DMS79 treated with DMSO at 0.1 percent for 48 hours (cell line): ENCODE measurements around the gene RNPEPL1.
"Not testable (repeated sequence)": the region's sequence is repeated elsewhere in the genome, so short reads cannot be mapped to it uniquely, and the experiment has no call there.

Source experiments
- DNase-seq: peaks from one replicate; lab custom pipeline; 2025; lab: John Stamatoyannopoulos, UW

RNPEPL1 gene

GRCh38 chr2:240539101-240539500, 29.2 kb upstream of the RNPEPL1 start:
- DNase-seq = not testable (repeated sequence)

- no peak for DNase-seq
Observed at GRCh38 chr2:240539906-240540305, 28.4 kb upstream of the RNPEPL1 start.

- DNase-seq = no peak
Observed at GRCh38 chr2:240551288-240551687, 17.0 kb upstream of the RNPEPL1 start.

- no peak for DNase-seq
Observed at GRCh38 chr2:240551811-240552210, 16.5 kb upstream of the RNPEPL1 start.

GRCh38 chr2:240553956-240554480, 14.3 kb upstream of the RNPEPL1 start:
- DNase-seq = no peak

- no peak for DNase-seq
Observed at GRCh38 chr2:240554767-240555493, 13.4 kb upstream of the RNPEPL1 start.

- no peak for DNase-seq
Observed at GRCh38 chr2:240555541-240556250, 12.6 kb upstream of the RNPEPL1 start.

- DNase-seq = no peak
Observed at GRCh38 chr2:240556553-240557100, 11.7 kb upstream of the RNPEPL1 start.

- no peak for DNase-seq
Observed at GRCh38 chr2:240557101-240557751, 11.1 kb upstream of the RNPEPL1 start.

- DNase-seq = no peak
Observed at GRCh38 chr2:240557808-240558207, 10.5 kb upstream of the RNPEPL1 start, which contains the start of gene ANKMY1. ANKMY1 (minus strand) TSS chr2:240557988; CDS start chr2:240557335, 653 bp downstream.

GRCh38 chr2:240558236-240558761, 10.0 kb upstream of the RNPEPL1 start:
- no peak for DNase-seq

GRCh38 chr2:240559286-240559685, 9.0 kb upstream of the RNPEPL1 start:
- DNase-seq = no peak

GRCh38 chr2:240560084-240560479, 8.2 kb upstream of the RNPEPL1 start, which contains the start of gene DUSP28:
DUSP28 (plus strand) TSS chr2:240560357; CDS start chr2:240560685, 328 bp downstream.
- peak; percentile 66 for DNase-seq

- DNase-seq = peak; percentile 96
Observed at GRCh38 chr2:240560480-240561324, 7.6 kb upstream of the RNPEPL1 start.

- DNase-seq = no peak
Observed at GRCh38 chr2:240561325-240561971, 6.8 kb upstream of the RNPEPL1 start.

GRCh38 chr2:240563231-240563630, 5.1 kb upstream of the RNPEPL1 start:
- not testable (repeated sequence) for DNase-seq

- DNase-seq = no peak
Observed at GRCh38 chr2:240563951-240564560, 4.2 kb upstream of the RNPEPL1 start.

GRCh38 chr2:240564561-240565332, 3.5 kb upstream of the RNPEPL1 start:
- no peak for DNase-seq
